B cell (primary cell): ENCODE data around the gene TOPBP1. TPM values are rescaled to one million over a fixed set of nuclear protein-coding genes. Genes with fewer than 3 reads are reported as not detected.

Experiments
- ATAC-seq: fragments of 200-7000 bp; cut with Tn5 transposase; one replicate; pipeline ENCODE4 v1.10.0; 2021; ENCODE audit warnings: low read depth, mild to moderate bottlenecking, moderate number of reproducible peaks, moderate library complexity
- CTCF ChIA-PET: fragments of 350-600 bp; sonication (Branson Sonifier 250); formaldehyde crosslinking; loops from one replicate; lab custom pipeline; 2021; ENCODE audit warnings: antibody characterized with exemption, inconsistent platforms; lab: Charles Lee
- POLR2A ChIA-PET: fragments of 350-600 bp; sonication (Branson Sonifier 250); formaldehyde crosslinking; loops from one replicate; lab custom pipeline; 2021; ENCODE audit warnings: antibody characterized with exemption; lab: Charles Lee
- DNase-seq: peaks from one replicate; pipeline ENCODE4 v3.0.0; 2013
- H2AFZ ChIP-seq: 2 replicates; pipeline ENCODE4 v1.6.1; 2012; ENCODE audit warnings: mild to moderate bottlenecking, low read depth, low read length; ENCODE audit not compliant: insufficient read depth, poor library complexity, severe bottlenecking
- H3K27ac ChIP-seq, 2 donors: 1 replicate in 1 of 2; 2 replicates in 1 of 2; pipeline ENCODE4 v1.5.1; 2012 to 2013; ENCODE audit warnings: low read length in 2 of 2, mild to moderate bottlenecking in 2 of 2, moderate library complexity in 1 of 2
- H3K27me3 ChIP-seq, 4 experiments: fragments of 200-600 bp in 1 of 4; sonication (generic) in 1 of 4; replicated peaks in 1 of 4; 1 replicate in 2 of 4; 2 replicates in 2 of 4; pipeline versions ENCODE4 v1.6.1 to v1.7.0; 2013 to 2016; ENCODE audit warnings: low read length in 3 of 4, mild to moderate bottlenecking in 2 of 4, mixed read lengths in 1 of 4, moderate library complexity in 1 of 4; ENCODE audit not compliant: insufficient read depth in 4 of 4, control insufficient read depth in 3 of 4; ENCODE audit errors: control extremely low read depth in 1 of 4
- H3K36me3 ChIP-seq, 2 experiments: replicated peaks in 1 of 2; 1 replicate in 1 of 2; 2 replicates in 1 of 2; pipeline versions ENCODE4 v1.6.1 to v1.7.1; 2013; ENCODE audit warnings: low read length in 1 of 2; ENCODE audit not compliant: insufficient read depth in 2 of 2, control insufficient read depth in 1 of 2; ENCODE audit errors: control extremely low read depth in 1 of 2, extremely low read depth in 1 of 2
- H3K4me1 ChIP-seq, 2 donors: fragments of 200-600 bp in 1 of 2; sonication (generic) in 1 of 2; 1 replicate in 1 of 2; 2 replicates in 1 of 2; pipeline versions ENCODE4 v1.5.1 to v1.6.1; 2013 to 2017; ENCODE audit warnings: low read length in 2 of 2; ENCODE audit not compliant: control insufficient read depth in 2 of 2, insufficient read depth in 2 of 2
- H3K4me2 ChIP-seq: replicated peaks from 2 replicates; pipeline ENCODE3; 2012; ENCODE audit warnings: mild to moderate bottlenecking, low read depth, low read length; ENCODE audit not compliant: poor library complexity, severe bottlenecking
- H3K4me3 ChIP-seq, 5 experiments: fragments of 200-600 bp in 1 of 5; sonication (generic) in 1 of 5; 1 replicate in 3 of 5; 2 replicates in 2 of 5; pipeline versions ENCODE4 v1.5.1 to v1.7.0; 2011 to 2016; ENCODE audit warnings: low read length in 4 of 5, mild to moderate bottlenecking in 4 of 5, low read depth in 2 of 5, control low read depth in 1 of 5, moderate library complexity in 1 of 5; ENCODE audit not compliant: insufficient read depth in 1 of 5; ENCODE audit errors: control extremely low read depth in 1 of 5, extremely low read depth in 1 of 5
- H3K79me2 ChIP-seq: fragments of 200-600 bp; sonication (generic); one replicate; pipeline ENCODE4 v1.6.0; 2016; ENCODE audit warnings: low read length; ENCODE audit not compliant: control insufficient read depth, insufficient read depth
- H3K9ac ChIP-seq: fragments of 200-600 bp; sonication (generic); 2 replicates; pipeline ENCODE4 v1.6.1; 2017; ENCODE audit warnings: mild to moderate bottlenecking, low read length, moderate library complexity
- H3K9me3 ChIP-seq, 3 donors: one replicate each; pipeline versions ENCODE4 v1.6.1 to v1.7.1; 2013; ENCODE audit warnings: low read length in 2 of 3; ENCODE audit not compliant: control insufficient read depth in 2 of 3, insufficient read depth in 1 of 3; ENCODE audit errors: control extremely low read depth in 1 of 3
- H4K20me1 ChIP-seq: 2 replicates; pipeline ENCODE4 v1.6.0; 2012; ENCODE audit warnings: mild to moderate bottlenecking, low read length; ENCODE audit not compliant: insufficient read depth, control insufficient read depth, poor library complexity, severe bottlenecking
- H3K27ac Mint-ChIP-seq: one replicate; pipeline ENCODE4 v1.8.0; 2021; ENCODE audit warnings: mixed read lengths
- H3K27me3 Mint-ChIP-seq: one replicate; pipeline ENCODE4 v1.8.0; 2021; ENCODE audit warnings: mixed read lengths
- H3K4me1 Mint-ChIP-seq: one replicate; pipeline ENCODE4 v1.8.0; 2021; ENCODE audit warnings: mixed read lengths
- H3K4me3 Mint-ChIP-seq: one replicate; pipeline ENCODE4 v1.8.0; 2021; ENCODE audit warnings: mixed read lengths
- H3K9me3 Mint-ChIP-seq: one replicate; pipeline ENCODE4 v1.8.0; 2022; ENCODE audit warnings: mixed read lengths; ENCODE audit not compliant: insufficient read depth
- EZH2 ChIP-seq: IDR thresholded peaks from 2 replicates; pipeline ENCODE4 v1.6.1; 2012; ENCODE audit warnings: borderline replicate concordance, low read depth, mild to moderate bottlenecking, moderate library complexity, low read length; ENCODE audit not compliant: insufficient read depth, poor library complexity, severe bottlenecking
- WGBS: methylation state at CpG from one replicate; pipeline ENCODE4 v1.1.5; 2013; ENCODE audit warnings: missing lambda C conversion rate; ENCODE audit not compliant: insufficient coverage; 5-methylcytosine and 5-hydroxymethylcytosine counted together
- intact Hi-C: fragments of 100-400 bp; cut with micrococcal nuclease; formaldehyde crosslinking; loops from one replicate; pipeline ENCODE4 v1.10.0; 2022
- polyA plus RNA-seq: library from polyadenylated mRNA; depleted of rRNA; stranded (reverse); fragments of >200 nt; gene quantifications from 2 replicates; pipeline ENCODE4 v1.2.3, GENCODE V29; 2012
- total RNA-seq, 2 donors: library from RNA; stranded (reverse); fragments of 120-200 nt in 1 of 2; gene quantifications; 1 replicate in 1 of 2; 2 replicates in 1 of 2; pipeline versions ENCODE4 v1.2.3 to v1.2.4, GENCODE V29; 2013 to 2022
- TF ChIP-seq, protein P1 (sequence below): fragments of 200-600 bp; IDR thresholded peaks from one replicate; pipeline ENCODE4 v1.8.0; 2022; ENCODE audit warnings: antibody characterized with exemption, mild to moderate bottlenecking

The TOPBP1 gene
- total and polyA plus RNA-seq, 2 donors (not counting 1 experiment from before 2014, with no cell fraction given), result 34.2 to 53.7 TPM

DNA sequence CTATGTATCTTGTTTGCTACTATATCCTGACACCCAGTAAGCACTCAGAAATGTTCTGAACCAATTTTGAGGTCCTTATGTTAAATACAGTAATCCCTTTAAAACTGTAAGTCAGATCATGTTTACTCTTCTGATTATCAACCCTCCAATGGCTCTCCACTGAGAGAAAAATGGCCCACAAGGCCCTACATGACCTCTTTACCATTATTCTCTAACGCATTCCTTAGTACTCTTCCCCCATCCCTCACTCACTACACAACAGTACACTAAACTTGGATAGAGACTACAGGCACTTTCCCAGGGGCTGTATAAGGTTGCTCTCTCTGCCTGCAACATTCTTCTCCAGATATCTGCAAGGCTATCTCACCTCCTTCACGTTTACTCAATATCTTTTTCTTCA, 1.9 kb downstream of the TOPBP1 start:
- DNase-seq, result no peak
- POLR2A ChIA-PET, result no interaction called here
- H3K27ac ChIP-seq, result no peak overlapping the region
- no peaks in the 10 kb centered on the region for H3K27me3 ChIP-seq
- peaks cover 48% of the 10 kb centered on the region for H3K79me2 ChIP-seq
- no peak for TF ChIP-seq EZH2
- TF ChIP-seq, protein P1, sequence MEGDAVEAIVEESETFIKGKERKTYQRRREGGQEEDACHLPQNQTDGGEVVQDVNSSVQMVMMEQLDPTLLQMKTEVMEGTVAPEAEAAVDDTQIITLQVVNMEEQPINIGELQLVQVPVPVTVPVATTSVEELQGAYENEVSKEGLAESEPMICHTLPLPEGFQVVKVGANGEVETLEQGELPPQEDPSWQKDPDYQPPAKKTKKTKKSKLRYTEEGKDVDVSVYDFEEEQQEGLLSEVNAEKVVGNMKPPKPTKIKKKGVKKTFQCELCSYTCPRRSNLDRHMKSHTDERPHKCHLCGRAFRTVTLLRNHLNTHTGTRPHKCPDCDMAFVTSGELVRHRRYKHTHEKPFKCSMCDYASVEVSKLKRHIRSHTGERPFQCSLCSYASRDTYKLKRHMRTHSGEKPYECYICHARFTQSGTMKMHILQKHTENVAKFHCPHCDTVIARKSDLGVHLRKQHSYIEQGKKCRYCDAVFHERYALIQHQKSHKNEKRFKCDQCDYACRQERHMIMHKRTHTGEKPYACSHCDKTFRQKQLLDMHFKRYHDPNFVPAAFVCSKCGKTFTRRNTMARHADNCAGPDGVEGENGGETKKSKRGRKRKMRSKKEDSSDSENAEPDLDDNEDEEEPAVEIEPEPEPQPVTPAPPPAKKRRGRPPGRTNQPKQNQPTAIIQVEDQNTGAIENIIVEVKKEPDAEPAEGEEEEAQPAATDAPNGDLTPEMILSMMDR, result no peak
- H3K27me3 Mint-ChIP-seq, result no peaks in the 10 kb centered on the region
- H3K9me3 Mint-ChIP-seq, result no peaks in the 10 kb centered on the region
- H3K9ac ChIP-seq, result no peak overlapping the region
- H3K27ac Mint-ChIP-seq, result peak overlapping the region; percentile 16
- no peak overlapping the region for H3K4me2 ChIP-seq
- H3K4me3 Mint-ChIP-seq, result peak overlapping the region; percentile 38
- no peaks in the 10 kb centered on the region for H4K20me1 ChIP-seq
- WGBS, result 82% methylated on average over 2 of the region's 2 CpGs
- peaks cover 8 to 25% of the 10 kb centered on the region in 2 experiments for H3K36me3 ChIP-seq
- H3K9me3 ChIP-seq, result no peaks in the 10 kb centered on the region
- H3K4me1 ChIP-seq, result peaks cover 19 to 26% of the 10 kb centered on the region in 2 donors
- H3K4me3 ChIP-seq, result no peak overlapping the region
- ATAC-seq, result no peak
- intact Hi-C loops, result loop anchor here (5.0 kb wide), 3 partner anchors 213 to 1243 kb away; partner anchors contain the start of genes ANAPC13, CEP63 and DNAJC13
- CTCF ChIA-PET, result no interaction called here
- H3K4me1 Mint-ChIP-seq, result peaks cover 41% of the 10 kb centered on the region
- no peak overlapping the region for H2AFZ ChIP-seq

DNA sequence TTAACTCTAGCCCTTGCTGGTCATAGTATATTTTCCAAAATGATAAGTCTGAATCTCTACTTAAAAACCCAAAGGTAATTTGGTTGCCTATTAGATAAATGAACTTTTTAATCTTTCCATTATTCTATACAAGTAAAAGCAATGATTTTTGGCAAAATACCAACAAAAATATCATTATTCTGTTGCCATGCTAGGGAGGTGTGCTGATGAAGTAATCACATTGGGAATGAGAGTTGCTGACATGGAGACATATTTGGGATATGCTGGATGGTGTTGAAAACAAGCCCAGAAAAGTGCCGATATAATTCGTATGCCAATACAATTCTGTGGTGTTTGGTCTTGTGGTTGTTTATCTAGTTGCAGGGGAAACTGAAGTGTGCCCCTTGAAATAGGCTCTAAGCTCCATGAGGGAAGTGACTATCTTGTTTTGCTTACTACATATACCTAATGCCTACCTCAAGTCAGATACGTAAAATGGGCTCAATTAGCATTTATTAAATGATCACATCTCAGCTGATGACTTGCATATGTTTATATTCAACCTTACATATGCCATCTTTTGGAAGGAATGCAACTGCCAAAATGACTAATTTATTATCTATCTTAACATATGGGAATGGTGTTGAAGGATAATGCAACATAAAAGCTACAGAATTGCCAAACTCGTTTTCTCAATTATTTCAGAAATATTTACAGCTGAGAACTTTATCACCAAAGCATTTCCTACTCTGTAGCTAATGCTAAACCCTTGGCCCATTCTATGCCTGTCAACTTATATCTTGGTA, 5.8 kb downstream of the TOPBP1 start:
- CTCF ChIA-PET, result no interaction called here
- no peak overlapping the region for H3K27ac Mint-ChIP-seq
- H4K20me1 ChIP-seq, result no peaks in the 10 kb centered on the region
- H3K9me3 Mint-ChIP-seq, result no peaks in the 10 kb centered on the region
- peaks cover 17% of the 10 kb centered on the region for H3K4me1 Mint-ChIP-seq
- H3K9me3 ChIP-seq, result no peaks in the 10 kb centered on the region
- no peak for ATAC-seq
- POLR2A ChIA-PET, result no interaction called here
- H3K4me2 ChIP-seq, result no peak overlapping the region
- no peak overlapping the region for H3K4me3 ChIP-seq
- H2AFZ ChIP-seq, result no peak overlapping the region
- peaks cover 22 to 49% of the 10 kb centered on the region in 2 experiments for H3K36me3 ChIP-seq
- peaks cover 4 to 6% of the 10 kb centered on the region in 2 donors for H3K4me1 ChIP-seq
- no peaks in the 10 kb centered on the region for H3K27me3 ChIP-seq
- no peak for TF ChIP-seq EZH2
- TF ChIP-seq, protein P1, result no peak
- no peak overlapping the region for H3K27ac ChIP-seq
- no peaks in the 10 kb centered on the region for H3K27me3 Mint-ChIP-seq
- no peak overlapping the region for H3K4me3 Mint-ChIP-seq
- intact Hi-C loops, result no loop called here
- DNase-seq, result no peak
- WGBS, result 88% methylated on average over 2 of the region's 4 CpGs
- H3K9ac ChIP-seq, result no peak overlapping the region
- peaks cover 20% of the 10 kb centered on the region for H3K79me2 ChIP-seq
